Right lobe of liver (tissue), 6 donors: ENCODE measurements around the gene CNNM1. TPM values are rescaled to one million over a fixed set of nuclear protein-coding genes. Genes with fewer than 3 reads are reported as not detected.

ENCODE experiments used
- ATAC-seq, 4 donors: fragments of 200-7000 bp; cut with Tn5 transposase; one replicate each; pipeline ENCODE4 v1.9.1; 2020; ENCODE audit warnings: mild to moderate bottlenecking in 4 of 4, moderate library complexity in 4 of 4
- DNase-seq, 3 donors: peaks; one replicate each; pipeline ENCODE4 v3.0.0-alpha.2; 2020
- H3K27ac ChIP-seq, 3 donors: fragments of 200-600 bp; one replicate each; pipeline ENCODE4 v1.8.0; 2022
- H3K27me3 ChIP-seq, 2 donors: fragments of 200-600 bp; one replicate each; pipeline ENCODE4 v1.8.0; 2022
- H3K36me3 ChIP-seq, 4 donors: fragments of 200-600 bp; sonication (generic) in 1 of 4; one replicate each; pipeline versions ENCODE4 v1.5.1 to v1.8.0; 2017 to 2022; ENCODE audit warnings: control low read depth in 1 of 4
- H3K4me1 ChIP-seq, 4 donors: fragments of 200-600 bp; sonication (generic) in 1 of 4; one replicate each; pipeline versions ENCODE4 v1.5.1 to v1.8.0; 2017 to 2022; ENCODE audit warnings: control low read depth in 1 of 4
- H3K4me3 ChIP-seq, 3 donors: fragments of 200-600 bp; one replicate each; pipeline ENCODE4 v1.8.0; 2022
- H3K9me3 ChIP-seq, 4 donors: fragments of 200-600 bp; sonication (generic) in 1 of 4; one replicate each; pipeline versions ENCODE4 v1.5.1 to v1.8.0; 2017 to 2022; ENCODE audit warnings: control low read depth in 1 of 4
- POLR2A ChIP-seq: fragments of 450-650 bp; IDR thresholded peaks from one replicate; pipeline ENCODE4 v1.6.1; 2017; ENCODE audit warnings: antibody characterized with exemption, mild to moderate bottlenecking
- WGBS: methylation state at CpG from one replicate; pipeline ENCODE4 v1.1.6; 2018; ENCODE audit warnings: low coverage, low lambda C conversion rate; ENCODE audit not compliant: insufficient coverage; ENCODE audit errors: missing lambda C conversion rate; 5-methylcytosine and 5-hydroxymethylcytosine counted together
- intact Hi-C, 2 donors: fragments of 100-400 bp; cut with DNase I; formaldehyde crosslinking; loops; one replicate each; pipeline versions ENCODE4 v1.11.2 to v1.14.1; 2022
- total RNA-seq, 6 experiments: library from RNA; depleted of rRNA in 2 of 6; stranded (reverse); fragments of >200 nt in 2 of 6; fragmentation: NEBNext Ultra II Directional in 3 of 6; extraction: Animal tissue kit (Norgen Biotek cat#: 25700) in 3 of 6; gene quantifications; one replicate each; pipeline versions ENCODE4 v1.1.0 to v1.2.4, GENCODE V29; 2016 to 2023
- TF ChIP-seq, protein P1 (sequence below), 4 donors: fragments of 200-600 bp in 3 of 4; fragments of 450-650 bp in 1 of 4; IDR thresholded peaks; one replicate each; pipeline versions ENCODE4 v1.5.1 to v1.8.0; 2016 to 2022; ENCODE audit warnings: antibody characterized with exemption in 4 of 4, mild to moderate bottlenecking in 2 of 4
- donor health status: DM: no; HTN: yes; CAD: no.
- donor health status: DM: no; HTN: no; CAD: no.
- donor health status: DM: no; HTN: no; CAD: no.
- donor health status: DM: no; HTN: yes; CAD: no.
- donor health status: DM: no; HTN: yes; CAD: no.

Gene CNNM1
- total RNA-seq, 6 experiments from 2014 or later, result 0.12 to 0.40 (median 0.20) TPM

DNA sequence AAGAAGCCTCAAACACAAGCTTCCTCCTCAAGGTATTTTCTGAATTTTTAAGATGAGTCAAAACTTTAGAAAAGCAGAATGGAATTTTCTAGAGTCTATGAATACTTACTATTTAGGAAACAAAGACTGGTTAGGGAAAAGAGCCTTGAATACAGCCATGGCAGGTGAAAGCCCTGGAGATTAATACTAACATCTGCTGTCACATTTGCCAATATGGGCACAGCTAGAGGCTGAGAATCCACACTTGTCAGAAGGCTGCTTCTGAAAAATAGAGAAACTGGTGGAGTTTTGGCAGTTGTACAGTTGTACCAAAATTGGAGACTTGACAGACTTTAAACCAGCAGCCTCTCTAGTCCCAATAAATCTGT is 24.3 kb upstream of the CNNM1 start:
- ATAC-seq (peak; percentile 28 to 48 (median 44)), DNase-seq (no peak)
- Histone ChIP-seq H3K36me3 (no peaks in the 10 kb centered on the region), H3K9me3 (peaks cover 0 to 5% (median 0%) of the 10 kb centered on the region in 4 donors), H3K27ac (peak overlapping the region; percentile 11 to 64 (median 60)), H3K27me3 (no peaks in the 10 kb centered on the region), H3K4me3 (no peak overlapping the region), H3K4me1 (peaks cover 0 to 24% (median 11%) of the 10 kb centered on the region in 4 donors)
- TF ChIP-seq, protein P1, sequence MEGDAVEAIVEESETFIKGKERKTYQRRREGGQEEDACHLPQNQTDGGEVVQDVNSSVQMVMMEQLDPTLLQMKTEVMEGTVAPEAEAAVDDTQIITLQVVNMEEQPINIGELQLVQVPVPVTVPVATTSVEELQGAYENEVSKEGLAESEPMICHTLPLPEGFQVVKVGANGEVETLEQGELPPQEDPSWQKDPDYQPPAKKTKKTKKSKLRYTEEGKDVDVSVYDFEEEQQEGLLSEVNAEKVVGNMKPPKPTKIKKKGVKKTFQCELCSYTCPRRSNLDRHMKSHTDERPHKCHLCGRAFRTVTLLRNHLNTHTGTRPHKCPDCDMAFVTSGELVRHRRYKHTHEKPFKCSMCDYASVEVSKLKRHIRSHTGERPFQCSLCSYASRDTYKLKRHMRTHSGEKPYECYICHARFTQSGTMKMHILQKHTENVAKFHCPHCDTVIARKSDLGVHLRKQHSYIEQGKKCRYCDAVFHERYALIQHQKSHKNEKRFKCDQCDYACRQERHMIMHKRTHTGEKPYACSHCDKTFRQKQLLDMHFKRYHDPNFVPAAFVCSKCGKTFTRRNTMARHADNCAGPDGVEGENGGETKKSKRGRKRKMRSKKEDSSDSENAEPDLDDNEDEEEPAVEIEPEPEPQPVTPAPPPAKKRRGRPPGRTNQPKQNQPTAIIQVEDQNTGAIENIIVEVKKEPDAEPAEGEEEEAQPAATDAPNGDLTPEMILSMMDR (IDR thresholded peaks at IDR 0.05), result no peak
- intact Hi-C loops, result no loop called here

DNA sequence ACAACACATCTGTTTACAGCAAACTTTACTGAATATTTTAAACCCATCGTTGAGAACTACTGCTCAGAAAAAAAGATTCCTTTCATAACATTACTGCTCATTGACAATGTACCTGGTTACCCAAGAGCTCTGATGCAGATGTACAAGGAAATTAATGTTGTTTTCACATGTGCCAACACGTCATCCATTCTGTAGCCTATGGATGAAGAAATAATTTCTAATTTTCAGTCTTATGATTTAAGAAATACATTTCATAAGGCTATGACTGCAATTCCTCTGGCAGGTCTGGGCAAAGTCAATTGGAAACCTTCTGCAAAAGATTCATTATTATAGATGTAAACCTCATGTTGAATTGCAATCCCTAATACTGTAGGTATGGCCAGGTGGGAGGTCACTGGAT is 16.7 kb upstream of the CNNM1 start:
- Histone ChIP-seq H3K9me3 (peaks cover 0 to 5% (median 0%) of the 10 kb centered on the region in 4 donors), H3K27me3 (no peaks in the 10 kb centered on the region), H3K4me1 (no peaks in the 10 kb centered on the region), H3K4me3 (no peak overlapping the region), H3K36me3 (no peaks in the 10 kb centered on the region), H3K27ac (no peak overlapping the region)
- ATAC-seq, result no peak
- WGBS, result 72% methylated on average over 2 of the region's 2 CpGs
- intact Hi-C loops, result no loop called here
- TF ChIP-seq, protein P1 (IDR thresholded peaks at IDR 0.05), result no peak
- TF ChIP-seq POLR2A, result no peak
- DNase-seq, result no peak

DNA sequence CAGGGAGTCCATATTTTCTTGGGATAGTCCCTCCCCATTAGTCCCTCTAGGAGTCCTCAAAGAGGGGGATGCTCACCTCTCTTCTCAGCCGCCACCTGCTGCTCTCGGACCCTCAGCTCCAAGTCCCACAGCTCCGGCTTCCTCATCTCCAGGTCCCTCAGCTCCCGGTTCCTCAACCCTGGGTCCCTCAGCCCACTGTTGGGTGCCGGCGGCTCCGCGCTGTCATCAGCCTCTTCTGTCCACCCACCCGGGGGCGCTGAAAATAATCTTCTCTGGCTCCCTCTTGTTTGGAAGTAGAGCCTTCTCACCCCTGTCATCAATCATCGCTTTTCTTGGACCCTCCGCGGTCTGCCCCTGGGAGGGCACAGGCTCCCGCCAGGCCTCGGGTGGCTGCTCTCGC is 13.3 kb upstream of the CNNM1 start:
- H3K4me3 ChIP-seq, result no peak overlapping the region
- H3K27ac ChIP-seq, result no peak overlapping the region
- no peak for DNase-seq
- H3K27me3 ChIP-seq, result no peaks in the 10 kb centered on the region
- no peaks in the 10 kb centered on the region for H3K9me3 ChIP-seq
- intact Hi-C loops, result no loop called here
- WGBS, result 83% methylated on average over 9 of the region's 16 CpGs
- TF ChIP-seq POLR2A, result no peak
- TF ChIP-seq, protein P1 (IDR thresholded peaks at IDR 0.05), result no peak
- ATAC-seq, result no peak
- no peaks in the 10 kb centered on the region for H3K36me3 ChIP-seq
- H3K4me1 ChIP-seq, result no peaks in the 10 kb centered on the region

DNA sequence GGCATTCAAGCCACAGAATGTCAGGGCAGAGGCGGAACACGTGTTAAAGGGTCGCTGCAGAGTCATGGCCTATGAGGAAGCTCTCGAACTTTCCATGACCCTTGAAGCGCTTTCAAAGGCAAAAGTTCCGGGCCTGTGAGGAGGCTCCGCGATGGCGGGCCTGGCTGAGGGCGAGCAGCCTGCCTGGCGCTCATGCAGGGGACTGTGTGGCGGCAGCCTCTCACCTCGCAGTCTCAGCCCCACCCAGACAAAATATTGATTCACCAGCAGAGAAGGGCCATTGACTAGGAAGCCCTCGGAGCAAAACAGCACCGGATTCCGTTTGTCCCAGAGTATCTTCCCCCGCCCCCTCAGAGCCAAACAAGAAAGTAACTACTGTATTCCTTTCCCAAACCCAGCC is 12.8 kb upstream of the CNNM1 start:
- no peak for ATAC-seq
- Histone ChIP-seq H3K36me3 (no peaks in the 10 kb centered on the region), H3K27ac (no peak overlapping the region), H3K27me3 (no peaks in the 10 kb centered on the region), H3K4me1 (no peaks in the 10 kb centered on the region), H3K4me3 (no peak overlapping the region), H3K9me3 (no peaks in the 10 kb centered on the region)
- 73% methylated on average over 2 of the region's 17 CpGs for WGBS
- TF ChIP-seq, protein P1 (IDR thresholded peaks at IDR 0.05), result no peak
- TF ChIP-seq POLR2A, result no peak
- intact Hi-C loops, result no loop called here
- DNase-seq, result no peak

DNA sequence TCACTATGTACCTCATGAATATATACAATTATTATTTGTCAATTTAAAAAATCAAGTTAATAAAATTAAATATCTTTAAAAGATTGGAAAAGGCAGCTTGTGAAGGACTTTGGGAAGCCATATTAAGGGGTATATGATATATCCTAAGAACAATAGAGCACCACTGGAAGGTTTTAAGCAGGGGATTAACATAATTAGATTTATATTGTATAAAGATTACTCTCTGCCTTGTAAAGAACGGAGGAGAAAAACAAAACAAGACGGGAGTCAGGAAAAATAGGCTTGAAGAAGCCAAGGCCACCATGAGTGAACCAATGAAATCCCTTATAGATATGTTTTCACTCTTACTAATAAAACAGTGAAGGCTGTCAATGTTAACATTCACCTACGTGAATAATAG is 11.1 kb upstream of the CNNM1 start:
- ATAC-seq, result no peak
- Histone ChIP-seq H3K9me3 (no peaks in the 10 kb centered on the region), H3K36me3 (no peaks in the 10 kb centered on the region), H3K4me3 (no peak overlapping the region), H3K27ac (no peak overlapping the region), H3K4me1 (no peaks in the 10 kb centered on the region), H3K27me3 (no peaks in the 10 kb centered on the region)
- intact Hi-C loops, result no loop called here
- TF ChIP-seq, protein P1 (IDR thresholded peaks at IDR 0.05), result no peak
- no peak for TF ChIP-seq POLR2A
- no peak for DNase-seq
- 73% methylated on average over 3 of the region's 3 CpGs for WGBS
